Measurements from ENCODE around the gene MZT2A. TPM values are rescaled to one million over a fixed set of nuclear protein-coding genes. Genes with fewer than 3 reads are reported as not detected.
"Not testable (repeated sequence)": the region's sequence is repeated elsewhere in the genome, so short reads cannot be mapped to it uniquely, and the experiment has no call there.

MZT2A gene
- total and polyA plus RNA-seq, 9 of the 15 experiments (the other 6 are each of a cell fraction or from before 2014, with no cell fraction given) = 5.8 to 355 (median 101) TPM

DNA sequence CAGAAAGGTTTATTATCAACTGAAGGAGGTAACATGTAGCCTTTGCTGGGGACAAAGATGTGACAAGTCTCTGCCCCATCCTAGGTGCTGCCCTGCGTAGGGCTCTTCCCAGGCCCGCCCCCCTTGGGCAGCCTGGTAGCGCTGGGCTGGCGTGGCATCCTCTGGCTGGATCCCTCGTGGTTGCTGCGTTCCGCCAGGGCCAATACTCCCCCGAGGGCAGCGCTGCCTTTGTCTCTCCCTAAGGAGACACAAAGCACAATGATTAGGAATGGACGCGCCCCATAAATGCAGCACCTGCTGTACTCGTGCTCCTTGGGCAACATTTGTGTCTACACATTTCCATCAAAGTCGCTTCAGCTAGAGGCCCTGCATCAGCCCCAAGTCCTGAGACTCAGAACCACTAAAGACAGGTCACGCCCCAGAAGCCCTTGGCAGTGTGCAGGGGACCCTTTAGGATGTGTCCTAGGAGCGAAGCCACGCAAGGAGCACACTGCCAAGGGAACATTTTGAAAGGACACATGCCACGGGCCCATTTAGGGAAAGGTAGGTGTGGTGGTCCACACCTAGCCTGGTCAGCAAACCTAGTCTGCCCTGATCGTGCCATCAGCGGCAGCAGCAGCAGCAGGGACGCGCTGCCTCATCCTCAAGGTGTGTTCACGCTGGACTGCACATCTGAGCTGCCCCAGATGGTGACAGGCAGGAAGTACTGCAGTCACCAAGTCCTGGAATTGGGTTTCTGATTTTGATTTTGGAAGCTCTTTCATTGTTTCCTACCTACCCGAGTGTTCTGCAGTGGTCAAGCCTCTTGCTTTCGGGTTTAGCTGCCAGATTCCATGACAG is 8.0 kb downstream of the MZT2A start:
- peak; percentile 21 for TF ChIP-seq POLR2G (IDR thresholded peaks at IDR 0.05; ENCODE audit: low read depth, low read length)
- in situ Hi-C loops (cut with MboI); H3K9ac ChIP-seq (ENCODE audit: insufficient read depth in 1 of 2, low read depth in 2 of 2, low read length in 2 of 2); CTCF ChIA-PET (ENCODE audit: low intra/inter-chr PET ratio); H3K27ac ChIP-seq (ENCODE audit: extremely low read depth, low read depth, low read length); FAIRE-seq; BruUV-seq (replicated peaks); ATAC-seq; H3K27me3 ChIP-seq (ENCODE audit: control insufficient read depth in 2 of 2, insufficient read depth in 2 of 2, low read length in 2 of 2); DNase-seq (ENCODE audit: extremely low read depth in 1 of 4, low spot score in 3 of 4); H3K4me3 ChIP-seq; H3K9me1 ChIP-seq (ENCODE audit: control insufficient read depth, insufficient read depth, low read length); H3K9me3 ChIP-seq (replicated peaks; ENCODE audit: control insufficient read depth, insufficient read depth, low read depth, low read length); H4K20me1 ChIP-seq (replicated peaks; ENCODE audit: control insufficient read depth, insufficient read depth, low read length); H3K4me2 ChIP-seq (ENCODE audit: insufficient read depth, low read length); H2AFZ ChIP-seq (ENCODE audit: low read depth, low read length): not testable (repeated sequence)
- H3K36me3 ChIP-seq (ENCODE audit: control insufficient read depth, insufficient read depth, low read length) = peaks cover 38% of the 10 kb centered on the region; the same call in 1 of the 3 replicates
- POLR2A ChIA-PET = interaction anchor here (2.5 kb wide), 1 partner anchor 8 kb away, joined by 9 read pairs; the partner anchor contains the start of gene MZT2A
- WGBS (ENCODE audit: insufficient coverage, low coverage, missing lambda C conversion rate) = 93% methylated on average over 15 of the region's 24 CpGs
- H3K4me1 ChIP-seq (replicated peaks in 1 of 2; ENCODE audit: control insufficient read depth in 2 of 2, insufficient read depth in 2 of 2, low read length in 2 of 2) = peaks cover 0 to 14% of the 10 kb centered on the region in 2 experiments; a peak in 2 of 5 replicates
- intact Hi-C loops (cut with micrococcal nuclease) = loop anchor here (10.0 kb wide), 1 partner anchor 1299 kb away; the partner anchor contains the start of genes MZT2B and SMPD4
- peaks cover 15% of the 10 kb centered on the region for H3K79me2 ChIP-seq (ENCODE audit: control insufficient read depth, insufficient read depth, low read length)

DNA sequence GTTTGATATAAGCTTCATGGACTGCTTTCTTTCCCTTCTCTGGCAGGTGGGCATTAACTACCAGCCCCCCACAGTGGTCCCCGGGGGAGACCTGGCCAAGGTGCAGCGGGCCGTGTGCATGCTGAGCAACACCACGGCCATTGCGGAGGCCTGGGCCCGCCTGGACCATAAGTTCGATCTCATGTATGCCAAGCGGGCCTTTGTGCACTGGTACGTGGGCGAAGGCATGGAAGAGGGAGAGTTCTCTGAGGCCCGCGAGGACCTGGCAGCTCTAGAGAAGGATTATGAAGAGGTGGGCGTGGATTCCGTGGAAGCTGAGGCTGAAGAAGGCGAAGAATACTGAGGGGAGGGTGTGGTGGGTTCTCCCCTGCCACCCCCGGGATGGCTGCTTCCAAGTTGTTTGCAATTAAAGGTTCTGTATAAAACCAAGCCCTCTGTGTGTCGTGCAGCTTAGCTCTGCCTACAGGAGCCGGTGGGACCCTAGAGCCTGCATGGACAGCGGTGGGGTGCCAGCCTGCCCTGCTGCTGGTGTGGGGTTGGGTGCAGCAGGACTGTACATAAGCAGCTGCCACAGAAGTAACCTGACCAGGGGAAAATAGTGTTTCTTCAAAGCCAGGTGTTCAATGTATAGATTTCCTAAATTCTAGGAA is 9.6 kb downstream of the MZT2A start:
- not testable (repeated sequence) for ATAC-seq

More for the DNA sequence above, 9.6 kb downstream of the MZT2A start:
- H3K4me3 ChIP-seq; H3K9me1 ChIP-seq (ENCODE audit: control insufficient read depth, insufficient read depth, low read length); H3K9ac ChIP-seq (ENCODE audit: insufficient read depth in 1 of 2, low read depth in 2 of 2, low read length in 2 of 2); DNase-seq (ENCODE audit: extremely low read depth in 1 of 4, low spot score in 3 of 4); H4K20me1 ChIP-seq (replicated peaks; ENCODE audit: control insufficient read depth, insufficient read depth, low read length); H2AFZ ChIP-seq (ENCODE audit: low read depth, low read length); H3K9me3 ChIP-seq (replicated peaks; ENCODE audit: control insufficient read depth, insufficient read depth, low read depth, low read length); FAIRE-seq; H3K4me2 ChIP-seq (ENCODE audit: insufficient read depth, low read length); H3K27me3 ChIP-seq (ENCODE audit: control insufficient read depth in 2 of 2, insufficient read depth in 2 of 2, low read length in 2 of 2); H3K79me2 ChIP-seq (ENCODE audit: control insufficient read depth, insufficient read depth, low read length); in situ Hi-C loops (cut with MboI); H3K27ac ChIP-seq (ENCODE audit: extremely low read depth, low read depth, low read length); CTCF ChIA-PET (ENCODE audit: low intra/inter-chr PET ratio); H3K4me1 ChIP-seq (replicated peaks in 1 of 2; ENCODE audit: control insufficient read depth in 2 of 2, insufficient read depth in 2 of 2, low read length in 2 of 2); BruUV-seq (replicated peaks): not testable (repeated sequence)
- peaks cover 23% of the 10 kb centered on the region; the same call in 1 of the 3 replicates for H3K36me3 ChIP-seq (ENCODE audit: control insufficient read depth, insufficient read depth, low read length)
- intact Hi-C loops (cut with micrococcal nuclease) = loop anchor here (10.0 kb wide), 1 partner anchor 1298 kb away; the partner anchor contains the start of genes MZT2B and SMPD4
- 90% methylated on average over 8 of the region's 19 CpGs for WGBS (ENCODE audit: insufficient coverage, low coverage, missing lambda C conversion rate)
- POLR2A ChIA-PET = interaction anchor here (2.5 kb wide), 1 partner anchor 10 kb away, joined by 9 read pairs; the partner anchor contains the start of gene MZT2A

Data from K562 (cell line).